CD4-positive, alpha-beta T cell treated with Interleukin-1 beta for 1 hour (primary cell): ENCODE measurements around the gene SUSD4.

ENCODE experiments used
- DNase-seq, 2 donors: peaks; one replicate each; pipeline ENCODE4 v3.0.0-alpha.2; 2020 to 2022

The SUSD4 gene

GRCh38 chr1:223227486-223228196, 136.3 kb downstream of the SUSD4 start:
- no peak for DNase-seq

DNA sequence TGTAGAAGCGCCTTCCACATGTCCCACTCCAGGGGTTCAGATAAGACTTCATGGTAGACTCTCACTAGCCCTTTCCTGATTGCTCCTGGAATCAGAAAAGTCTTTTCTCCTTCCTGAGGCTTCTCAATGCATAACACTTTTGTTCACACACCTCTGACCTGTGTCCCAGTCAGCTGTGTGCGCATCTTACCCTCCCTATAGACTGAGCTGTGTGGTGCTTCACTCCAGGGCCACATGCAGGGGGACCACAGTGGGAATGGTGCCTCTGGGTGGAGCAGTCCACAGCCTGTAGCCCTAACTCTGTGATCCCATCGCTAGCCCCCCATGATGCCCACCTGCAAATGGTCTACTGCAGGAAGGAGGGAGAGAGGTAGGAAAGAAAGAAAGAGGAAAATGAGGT, 136.9 kb downstream of the SUSD4 start:
- DNase-seq: no peak

GRCh38 chr1:223226271-223226670, 137.7 kb downstream of the SUSD4 start:
- no peak for DNase-seq

DNA sequence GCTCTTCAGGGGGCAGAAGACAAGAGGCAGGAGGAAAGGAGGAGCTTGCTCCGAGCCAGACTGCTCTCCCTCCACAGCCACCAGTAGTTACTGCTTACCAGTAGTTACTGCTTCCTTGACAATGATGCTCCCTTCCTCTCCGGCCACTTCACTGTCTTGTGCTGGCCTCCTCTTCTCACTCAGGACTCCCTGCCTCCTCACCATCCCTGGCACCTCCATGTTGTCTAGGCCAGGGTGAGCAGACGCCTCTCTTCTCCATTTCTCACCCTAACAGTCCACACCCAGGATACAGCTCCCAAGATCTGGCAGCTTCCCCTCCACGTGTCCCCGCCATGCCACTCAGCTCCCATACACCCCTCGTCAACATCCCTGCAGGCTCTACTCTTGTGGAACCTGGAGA, 138.5 kb downstream of the SUSD4 start:
- DNase-seq: no peak

- DNase-seq: no peak
Observed at GRCh38 chr1:223225061-223225460, 138.9 kb downstream of the SUSD4 start.

DNA sequence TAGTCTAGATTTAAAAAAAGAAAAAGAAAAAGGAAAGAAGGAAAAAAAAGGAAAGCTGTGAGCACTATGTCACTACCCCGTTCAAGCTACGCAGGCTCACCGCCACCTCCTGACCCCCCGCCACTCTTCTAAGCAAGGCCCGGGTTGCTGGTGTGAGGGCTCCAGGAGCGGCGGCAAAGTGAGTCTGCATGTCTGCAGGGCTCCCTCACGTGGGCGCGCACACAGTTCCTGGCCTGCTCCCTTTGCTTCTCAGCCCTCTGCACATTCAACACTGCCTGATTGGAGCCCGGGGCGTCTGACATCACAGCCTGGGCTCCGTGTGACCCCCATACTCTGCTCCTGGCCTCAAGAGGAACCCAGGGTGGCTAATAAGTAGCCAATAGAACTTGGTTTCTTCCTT, 139.5 kb downstream of the SUSD4 start:
- no peak for DNase-seq

DNA sequence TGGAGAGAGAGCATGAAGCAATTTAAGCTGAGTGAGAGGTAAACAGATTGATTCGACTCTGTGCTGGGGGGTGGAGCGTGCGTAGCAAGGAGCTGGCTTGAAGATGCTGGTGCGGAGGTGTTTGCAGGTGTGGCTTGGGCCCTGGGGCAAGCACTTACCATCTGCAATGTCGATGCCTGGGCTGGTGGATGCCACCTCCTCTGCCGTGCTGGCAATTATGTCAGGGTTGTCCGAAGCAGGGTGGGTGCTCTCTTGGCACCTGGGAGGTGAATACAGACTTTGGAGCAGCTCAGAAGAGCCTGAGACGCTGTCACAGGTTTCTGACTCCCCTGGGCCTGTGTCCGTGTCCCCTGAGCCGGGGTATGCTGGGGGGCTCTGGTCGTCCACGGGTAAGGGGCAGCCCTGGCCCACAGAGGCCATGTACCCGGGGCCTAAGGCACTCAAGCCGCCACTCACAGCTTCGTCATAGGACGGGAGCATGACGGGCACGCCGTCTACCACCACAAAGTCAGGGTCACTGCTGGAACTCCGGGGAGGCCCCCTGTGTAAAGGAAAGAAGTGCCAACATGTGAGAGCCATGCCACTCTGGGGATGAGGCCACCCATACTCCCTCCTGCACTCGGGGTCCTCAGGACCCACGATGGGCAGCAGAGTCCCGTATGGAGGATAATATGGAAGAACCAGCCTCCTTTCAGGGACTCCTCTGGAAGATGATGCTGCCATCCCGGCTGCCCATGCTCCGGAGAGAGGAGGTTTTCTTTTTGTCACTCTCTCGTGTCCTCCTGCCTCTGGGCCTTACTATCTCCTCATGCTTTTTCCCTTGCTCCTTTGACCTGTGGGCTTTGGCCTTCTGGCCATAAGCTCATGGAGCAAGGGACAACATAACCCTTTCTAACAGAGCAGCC, 140.6 kb downstream of the SUSD4 start:
- DNase-seq: no peak

GRCh38 chr1:223222377-223222776, 141.6 kb downstream of the SUSD4 start:
- DNase-seq: no peak

DNA sequence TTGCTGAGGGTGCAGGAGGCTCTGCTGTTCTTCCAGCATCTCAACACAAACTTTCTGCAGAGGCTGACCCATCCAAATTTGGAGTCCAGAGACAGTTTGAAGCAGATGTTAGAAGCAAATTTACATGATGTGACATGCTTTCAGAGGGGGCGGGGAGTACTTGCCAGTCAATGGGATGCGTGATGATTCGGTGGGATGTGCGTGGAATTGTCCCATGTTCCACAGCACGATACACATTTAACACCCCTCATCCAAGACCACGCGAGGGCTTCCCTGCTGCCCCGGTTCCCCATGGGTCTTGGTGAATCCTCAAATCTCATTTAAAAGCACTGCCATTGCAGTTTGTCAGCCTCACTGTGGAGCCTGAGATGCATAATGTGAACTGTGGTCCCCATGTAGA, 142.3 kb downstream of the SUSD4 start:
- DNase-seq: no peak

DNA sequence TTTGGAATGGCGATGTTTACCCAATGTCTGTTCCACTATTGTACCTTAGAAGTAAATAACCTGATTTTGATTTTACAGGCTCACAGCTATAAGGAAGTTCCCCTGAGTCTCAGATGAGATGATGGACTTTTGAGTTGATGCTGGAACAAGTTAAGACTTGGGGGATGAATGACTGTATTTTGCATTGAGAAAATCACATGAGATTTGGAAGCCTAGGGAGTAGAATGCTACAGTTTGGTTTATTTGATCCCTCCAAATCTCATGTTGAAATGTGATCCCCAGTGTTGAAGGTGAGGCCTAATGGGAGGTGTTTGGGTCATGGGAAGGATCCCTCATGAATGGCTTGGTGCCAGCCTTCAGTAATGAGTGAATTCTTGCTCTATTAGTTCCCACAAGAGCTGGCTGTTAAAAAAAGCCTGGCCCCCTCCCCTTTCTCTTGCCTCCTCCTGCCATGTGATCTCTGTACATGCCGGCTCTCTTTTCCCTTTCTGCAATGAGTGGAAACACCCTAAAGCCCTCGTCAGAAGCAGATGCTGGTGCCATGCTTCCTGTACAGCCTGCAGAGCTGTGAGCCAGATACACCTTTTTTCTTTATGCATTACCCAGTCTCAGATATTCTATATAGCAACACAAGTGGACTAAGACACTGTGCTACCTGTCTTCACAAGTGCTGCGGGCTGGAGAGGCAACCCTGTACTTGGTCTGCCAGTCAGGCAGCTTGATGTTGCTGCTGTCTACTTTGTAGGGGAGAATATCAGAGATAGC, 143.9 kb downstream of the SUSD4 start:
- no peak for DNase-seq

- no peak for DNase-seq
Observed at GRCh38 chr1:223219318-223219635, 144.7 kb downstream of the SUSD4 start.

- DNase-seq: no peak
Observed at GRCh38 chr1:223217781-223218180, 146.2 kb downstream of the SUSD4 start.

- no peak for DNase-seq
Observed at GRCh38 chr1:223216531-223217205, 147.3 kb downstream of the SUSD4 start.

GRCh38 chr1:223216074-223216473, 147.9 kb downstream of the SUSD4 start:
- DNase-seq: no peak

GRCh38 chr1:223215026-223215425, 148.9 kb downstream of the SUSD4 start:
- no peak for DNase-seq

DNA sequence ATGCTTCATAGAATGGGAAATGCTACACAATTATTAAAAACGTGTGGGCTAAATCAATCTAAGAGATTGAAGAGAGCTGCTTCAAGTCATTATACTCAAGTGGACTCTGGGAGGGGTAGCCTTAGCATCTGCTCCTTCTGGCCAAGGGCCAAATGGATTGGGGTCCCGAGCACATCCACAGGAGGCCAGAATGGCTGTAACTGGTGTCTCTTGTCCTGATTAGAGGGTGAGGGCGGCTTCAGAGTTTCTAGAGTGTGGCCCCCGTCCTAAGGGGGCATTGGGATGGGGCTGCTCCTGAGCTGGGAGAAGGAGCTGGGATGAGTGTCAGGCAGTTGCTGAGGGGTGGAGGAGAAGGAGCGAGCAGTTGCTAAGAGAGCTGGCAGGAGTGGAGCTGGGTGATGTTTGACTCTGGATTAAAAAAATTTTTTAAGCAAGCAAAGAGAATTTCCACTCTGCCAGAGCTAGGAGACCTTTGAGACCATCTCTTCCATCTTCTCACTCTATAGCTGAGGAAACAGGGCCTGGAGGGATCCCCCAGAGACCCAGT, 149.6 kb downstream of the SUSD4 start:
- DNase-seq: no peak

DNA sequence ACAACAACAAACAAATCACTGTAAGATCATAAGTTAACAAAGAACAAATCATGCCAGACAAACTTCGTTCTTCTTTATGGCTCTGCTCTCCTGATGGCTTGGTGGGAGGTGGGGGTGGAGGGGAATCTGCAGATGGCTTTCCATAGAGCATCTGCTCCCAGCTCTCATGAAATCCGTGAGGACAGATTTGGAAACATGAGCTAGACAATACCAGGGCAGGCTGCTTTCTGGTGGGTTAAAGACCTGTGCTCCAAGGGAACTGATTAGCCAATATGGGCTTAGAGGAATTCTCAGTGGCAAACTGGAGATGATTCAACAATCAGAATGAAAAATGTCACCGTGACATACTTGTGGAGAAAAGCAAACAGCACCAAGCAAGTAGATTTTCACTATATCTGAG, 151.5 kb downstream of the SUSD4 start:
- DNase-seq: no peak

DNA sequence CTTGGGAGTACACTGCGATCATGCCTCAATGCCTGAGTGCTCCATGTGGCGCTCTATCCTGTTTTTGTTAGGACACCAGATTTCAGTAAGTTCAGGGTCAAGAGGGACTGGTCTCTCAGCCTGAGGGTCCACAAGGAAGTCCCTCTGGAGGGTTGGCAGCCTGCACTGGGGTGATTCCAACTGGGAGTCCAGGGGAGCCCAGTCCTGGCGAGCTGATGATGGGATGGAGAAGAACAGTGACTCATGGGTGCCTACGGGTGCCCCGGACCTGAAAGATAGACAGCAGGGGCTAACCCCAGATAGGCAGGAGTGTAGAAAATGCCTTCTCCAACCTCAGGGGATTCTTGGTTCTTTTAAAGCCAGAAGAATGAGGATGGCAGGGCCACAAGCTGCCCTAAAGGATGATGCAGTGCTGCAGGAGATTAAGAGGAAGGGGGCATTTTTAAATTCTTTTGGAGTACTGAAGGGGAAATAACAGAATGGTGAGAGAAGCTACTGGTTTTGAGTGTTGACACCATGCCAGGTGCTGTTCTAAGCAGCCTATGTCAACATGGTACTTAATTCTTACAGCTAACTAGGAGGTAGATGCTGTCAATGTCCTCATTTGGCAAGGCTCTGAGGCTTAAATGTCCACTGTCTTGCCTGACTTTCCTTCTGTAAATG, 152.5 kb downstream of the SUSD4 start:
- DNase-seq: no peak

DNA sequence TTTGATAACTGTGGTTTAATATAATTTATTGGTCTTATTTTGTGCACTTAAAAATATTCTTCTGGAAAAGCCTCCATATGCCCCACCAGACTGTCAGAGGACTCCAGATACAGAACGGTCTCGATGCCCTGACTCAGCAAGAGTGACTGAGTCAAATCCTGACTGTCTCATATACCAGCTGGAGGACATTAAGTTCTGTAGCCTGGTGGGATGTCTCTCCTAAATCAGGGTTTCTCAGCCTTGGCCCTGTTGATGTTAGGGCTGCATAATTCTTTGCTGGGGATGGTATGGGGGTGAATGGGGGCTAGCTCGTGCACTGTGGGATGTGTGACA, 153.2 kb downstream of the SUSD4 start:
- no peak for DNase-seq

GRCh38 chr1:223209992-223210787, 153.8 kb downstream of the SUSD4 start:
- no peak for DNase-seq

DNA sequence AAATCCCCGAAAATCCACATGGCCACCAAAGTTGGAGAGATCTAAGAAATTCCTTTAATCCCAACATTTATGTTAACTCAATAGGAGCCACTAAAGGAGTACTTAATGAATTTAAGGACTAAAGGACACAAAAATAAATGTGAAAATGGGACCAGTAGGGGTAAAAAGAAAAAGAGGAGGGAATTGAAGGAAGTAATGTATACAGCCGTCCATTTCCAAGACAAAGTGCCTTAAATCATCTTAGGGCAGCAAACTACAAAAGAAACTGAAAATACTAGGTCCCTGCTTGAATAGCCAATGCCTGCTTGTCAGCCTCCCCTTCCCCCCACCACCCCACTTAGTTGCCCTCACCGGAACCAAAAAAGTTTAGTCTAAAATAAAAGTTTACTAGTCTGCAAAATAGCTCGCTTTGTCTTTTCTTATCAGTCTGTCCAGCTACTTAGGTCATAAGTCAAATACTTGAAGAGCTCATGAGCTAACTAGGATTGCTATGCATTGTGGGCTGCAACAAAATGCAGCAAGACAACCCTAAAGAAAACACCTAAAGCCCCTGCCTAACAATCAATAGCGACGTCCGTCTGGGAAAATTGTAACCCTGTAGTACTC, 154.6 kb downstream of the SUSD4 start:
- no peak for DNase-seq
